GM18951 (cell line): ENCODE data around the gene RELN.

ENCODE experiments used
- POLR2A ChIP-seq: IDR thresholded peaks from 4 replicates; pipeline ENCODE4 v1.6.1; 2011; ENCODE audit warnings: mild to moderate bottlenecking; ENCODE audit not compliant: insufficient read length, insufficient read depth; ENCODE audit errors: extremely low read depth
- in situ Hi-C: fragments of 300-500 bp; cut with MboI; formaldehyde crosslinking; loops from one replicate; pipeline ENCODE4 v1.12.0; 2022; ENCODE audit warnings: low sequenced_read_pairs, mixed read lengths, inconsistent platforms; ENCODE audit not compliant: unreplicated experiment

RELN gene

DNA sequence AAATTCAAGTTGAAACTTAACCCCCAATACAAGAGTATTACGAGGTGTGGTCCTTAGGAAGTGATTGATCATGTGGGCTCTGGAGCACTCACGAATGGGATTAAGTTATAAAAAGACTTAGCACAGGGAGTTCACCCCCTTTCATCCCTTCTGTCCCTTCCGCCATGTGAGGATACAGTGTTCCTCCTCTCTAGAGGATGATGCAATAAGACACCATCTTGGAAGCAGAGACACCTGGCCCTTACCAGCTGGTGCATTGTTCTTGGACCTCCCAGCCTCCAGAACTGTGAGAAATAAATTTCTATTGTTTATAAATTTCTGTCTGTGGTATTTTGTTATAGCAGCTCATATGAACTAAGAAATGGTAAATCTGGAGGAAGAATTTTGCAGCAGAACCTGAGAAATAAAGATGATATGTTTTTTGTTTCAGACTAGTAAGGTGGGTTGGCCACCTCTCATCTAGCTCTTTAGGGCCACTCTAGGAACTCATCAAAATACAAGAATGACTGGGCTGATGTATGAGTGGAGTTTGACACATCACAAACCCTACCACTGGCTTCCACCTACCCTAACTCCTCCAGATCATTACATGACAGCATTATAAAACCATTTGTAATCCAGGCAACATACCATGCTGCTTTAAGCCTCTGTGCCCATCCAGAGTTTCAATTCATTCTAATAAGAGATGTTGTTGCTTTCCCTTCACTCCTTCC is 565.8 kb downstream of the RELN start:
- in situ Hi-C loops = no loop called here
- no peak for TF ChIP-seq POLR2A
